Trophoblast cell (in vitro differentiated cells and primary cell): Measurements from ENCODE around the gene LRRC34.

ENCODE experiments used
- DNase-seq, 2 donors: peaks; one replicate each; pipeline ENCODE4 v3.0.0-alpha.2; 2016
- H2AFZ ChIP-seq: 2 replicates; pipeline ENCODE4 v1.6.1; 2013; ENCODE audit warnings: low read length, moderate library complexity, mild to moderate bottlenecking; ENCODE audit not compliant: insufficient read depth, poor library complexity
- H2AK5ac ChIP-seq: 2 replicates; pipeline ENCODE4 v1.6.1; 2013; ENCODE audit warnings: mild to moderate bottlenecking, low read length
- H2BK120ac ChIP-seq: 2 replicates; pipeline ENCODE4 v1.6.1; 2013; ENCODE audit warnings: low read length, mild to moderate bottlenecking, moderate library complexity; ENCODE audit not compliant: insufficient read depth, poor library complexity
- H2BK12ac ChIP-seq: 2 replicates; pipeline ENCODE4 v1.6.1; 2013; ENCODE audit warnings: mild to moderate bottlenecking, low read length, moderate library complexity
- H2BK5ac ChIP-seq: 2 replicates; pipeline ENCODE4 v1.6.1; 2013; ENCODE audit warnings: low read length, low read depth, moderate library complexity, mild to moderate bottlenecking; ENCODE audit not compliant: poor library complexity
- H3K14ac ChIP-seq: 2 replicates; pipeline ENCODE4 v1.6.1; 2013; ENCODE audit warnings: mild to moderate bottlenecking, low read length
- H3K18ac ChIP-seq: 2 replicates; pipeline ENCODE4 v1.6.1; 2013; ENCODE audit warnings: mild to moderate bottlenecking, low read length
- H3K23ac ChIP-seq: 2 replicates; pipeline ENCODE4 v1.6.1; 2013; ENCODE audit warnings: low read length
- H3K27ac ChIP-seq: 2 replicates; pipeline ENCODE4 v1.5.1; 2013; ENCODE audit warnings: low read depth, mild to moderate bottlenecking, inconsistent platforms, low read length, moderate library complexity
- H3K27me3 ChIP-seq: 2 replicates; pipeline ENCODE4 v1.6.1; 2013; ENCODE audit warnings: inconsistent platforms, mild to moderate bottlenecking, low read length, moderate library complexity; ENCODE audit not compliant: insufficient read depth
- H3K36me3 ChIP-seq, 2 experiments: 1 replicate in 1 of 2; 2 replicates in 1 of 2; pipeline ENCODE4 v1.6.1; 2013; ENCODE audit warnings: low read length in 2 of 2, mild to moderate bottlenecking in 2 of 2, moderate library complexity in 1 of 2; ENCODE audit not compliant: insufficient read depth in 2 of 2, control insufficient read depth in 1 of 2
- H3K4ac ChIP-seq: 2 replicates; pipeline ENCODE4 v1.6.1; 2013; ENCODE audit warnings: low read depth, mild to moderate bottlenecking, low read length, moderate library complexity
- H3K4me1 ChIP-seq, 2 experiments: 1 replicate in 1 of 2; 2 replicates in 1 of 2; pipeline ENCODE4 v1.6.1; 2013; ENCODE audit warnings: low read length in 2 of 2, mild to moderate bottlenecking in 2 of 2, moderate library complexity in 1 of 2; ENCODE audit not compliant: insufficient read depth in 2 of 2, control insufficient read depth in 1 of 2
- H3K4me2 ChIP-seq: 2 replicates; pipeline ENCODE4 v1.6.1; 2013; ENCODE audit warnings: inconsistent platforms, mild to moderate bottlenecking, low read length, moderate library complexity
- H3K4me3 ChIP-seq: 2 replicates; pipeline ENCODE4 v1.5.1; 2013; ENCODE audit warnings: mild to moderate bottlenecking, low read depth, low read length, inconsistent platforms
- H3K79me1 ChIP-seq: one replicate; pipeline ENCODE4 v1.6.1; 2013; ENCODE audit warnings: low read length
- H3K79me2 ChIP-seq: 2 replicates; pipeline ENCODE4 v1.6.1; 2013; ENCODE audit warnings: low read length, mild to moderate bottlenecking; ENCODE audit not compliant: control insufficient read depth, insufficient read depth, poor library complexity
- H3K9ac ChIP-seq: 2 replicates; pipeline ENCODE4 v1.6.1; 2013; ENCODE audit warnings: mild to moderate bottlenecking, low read length
- H3K9me3 ChIP-seq: 2 replicates; pipeline ENCODE4 v1.6.1; 2013; ENCODE audit warnings: low read depth, mild to moderate bottlenecking, control low read depth, inconsistent platforms, low read length; ENCODE audit not compliant: insufficient read depth
- H4K12ac ChIP-seq: 2 replicates; pipeline ENCODE4 v1.6.1; 2013; ENCODE audit warnings: low read depth, mild to moderate bottlenecking, low read length, moderate library complexity
- H4K8ac ChIP-seq: 2 replicates; pipeline ENCODE4 v1.6.1; 2013; ENCODE audit warnings: low read depth, mild to moderate bottlenecking, low read length, moderate library complexity
- H4K91ac ChIP-seq: one replicate; pipeline ENCODE4 v1.6.1; 2013; ENCODE audit warnings: low read depth, mild to moderate bottlenecking, low read length, moderate library complexity
- WGBS: extraction: QIAGEN DNeasy Blood & Tissue Kit; methylation state at CpG from one replicate; pipeline ENCODE4 v1.1.7; 2013; ENCODE audit warnings: missing lambda C conversion rate; ENCODE audit not compliant: insufficient read length, insufficient coverage; ENCODE audit errors: extremely low coverage; 5-methylcytosine and 5-hydroxymethylcytosine counted together

Gene LRRC34

GRCh38 chr3:169836078-169836941, 23.6 kb upstream of the LRRC34 start:
- no peaks in the 10 kb centered on the region for H3K9me3 ChIP-seq
- no peak overlapping the region for H3K14ac ChIP-seq
- no peaks in the 10 kb centered on the region for H3K4me1 ChIP-seq
- no peaks in the 10 kb centered on the region for H3K27me3 ChIP-seq
- no peak overlapping the region for H3K27ac ChIP-seq
- H3K4ac ChIP-seq, result no peak overlapping the region
- DNase-seq, result peak in 1 of 2 donors; percentile 17
- H2BK5ac ChIP-seq, result no peak overlapping the region
- H4K12ac ChIP-seq, result no peak overlapping the region
- no peak overlapping the region for H3K23ac ChIP-seq
- H3K18ac ChIP-seq, result no peak overlapping the region
- no CpG with 5 or more reads among the region's 5 CpGs for WGBS
- no peak overlapping the region for H2AK5ac ChIP-seq
- H3K79me1 ChIP-seq, result no peaks in the 10 kb centered on the region
- H3K36me3 ChIP-seq, result no peaks in the 10 kb centered on the region
- no peak overlapping the region for H3K4me3 ChIP-seq
- no peak overlapping the region for H3K9ac ChIP-seq
- no peak overlapping the region for H4K91ac ChIP-seq
- no peak overlapping the region for H3K4me2 ChIP-seq
- H2BK12ac ChIP-seq, result no peak overlapping the region
- no peak overlapping the region for H2BK120ac ChIP-seq
- no peaks in the 10 kb centered on the region for H3K79me2 ChIP-seq
- H4K8ac ChIP-seq, result no peak overlapping the region
- H2AFZ ChIP-seq, result no peak overlapping the region

GRCh38 chr3:169835533-169835932, 22.8 kb upstream of the LRRC34 start:
- Histone ChIP-seq H3K4ac (no peak overlapping the region), H3K79me1 (no peaks in the 10 kb centered on the region), H2AK5ac (no peak overlapping the region), H3K9me3 (no peaks in the 10 kb centered on the region), H3K18ac (no peak overlapping the region), H3K14ac (no peak overlapping the region), H2BK120ac (no peak overlapping the region), H4K91ac (no peak overlapping the region), H3K27ac (no peak overlapping the region), H2AFZ (no peak overlapping the region), H3K36me3 (no peaks in the 10 kb centered on the region), H2BK5ac (no peak overlapping the region), H3K4me1 (no peaks in the 10 kb centered on the region), H4K12ac (no peak overlapping the region), H4K8ac (no peak overlapping the region), H3K79me2 (no peaks in the 10 kb centered on the region), H3K23ac (no peak overlapping the region), H3K4me3 (no peak overlapping the region), H3K9ac (no peak overlapping the region), H3K27me3 (no peaks in the 10 kb centered on the region), H3K4me2 (no peak overlapping the region), H2BK12ac (no peak overlapping the region)
- no CpG with 5 or more reads among the region's 1 CpG for WGBS
- no peak for DNase-seq

- no CpG with 5 or more reads among the region's 4 CpGs for WGBS
Measured at GRCh38 chr3:169827712-169828111, 15.0 kb upstream of the LRRC34 start.

GRCh38 chr3:169825316-169825715, 12.6 kb upstream of the LRRC34 start:
- Histone ChIP-seq H3K18ac (no peak overlapping the region), H3K4me1 (no peaks in the 10 kb centered on the region)

More at GRCh38 chr3:169827712-169828111, 15.0 kb upstream of the LRRC34 start:
- Histone ChIP-seq H3K4me1 (no peaks in the 10 kb centered on the region), H2BK5ac (no peak overlapping the region), H3K27me3 (no peaks in the 10 kb centered on the region), H3K79me2 (no peaks in the 10 kb centered on the region), H4K8ac (no peak overlapping the region), H3K9me3 (no peaks in the 10 kb centered on the region), H4K12ac (no peak overlapping the region), H2BK12ac (no peak overlapping the region), H3K9ac (no peak overlapping the region), H3K4me3 (no peak overlapping the region), H3K79me1 (no peaks in the 10 kb centered on the region), H2AK5ac (no peak overlapping the region), H3K4me2 (no peak overlapping the region), H4K91ac (no peak overlapping the region), H2BK120ac (no peak overlapping the region), H3K23ac (no peak overlapping the region), H2AFZ (no peak overlapping the region), H3K36me3 (no peaks in the 10 kb centered on the region), H3K27ac (no peak overlapping the region), H3K18ac (no peak overlapping the region), H3K4ac (no peak overlapping the region), H3K14ac (no peak overlapping the region)
- DNase-seq, result no peak

More at GRCh38 chr3:169825316-169825715, 12.6 kb upstream of the LRRC34 start:
- Histone ChIP-seq H3K79me2 (no peaks in the 10 kb centered on the region), H2AFZ (no peak overlapping the region), H3K27me3 (no peaks in the 10 kb centered on the region), H3K27ac (no peak overlapping the region), H3K23ac (no peak overlapping the region), H2BK12ac (no peak overlapping the region), H3K9ac (no peak overlapping the region), H4K8ac (no peak overlapping the region), H3K4ac (no peak overlapping the region), H2AK5ac (no peak overlapping the region), H4K12ac (no peak overlapping the region), H3K4me2 (no peak overlapping the region), H3K14ac (no peak overlapping the region), H4K91ac (no peak overlapping the region), H3K79me1 (no peaks in the 10 kb centered on the region), H3K36me3 (no peaks in the 10 kb centered on the region), H3K4me3 (no peak overlapping the region), H2BK5ac (no peak overlapping the region), H3K9me3 (no peaks in the 10 kb centered on the region), H2BK120ac (no peak overlapping the region)
- DNase-seq, result no peak
- no CpG with 5 or more reads among the region's 3 CpGs for WGBS
